ENCODE data around the gene SHISA5.

DNA sequence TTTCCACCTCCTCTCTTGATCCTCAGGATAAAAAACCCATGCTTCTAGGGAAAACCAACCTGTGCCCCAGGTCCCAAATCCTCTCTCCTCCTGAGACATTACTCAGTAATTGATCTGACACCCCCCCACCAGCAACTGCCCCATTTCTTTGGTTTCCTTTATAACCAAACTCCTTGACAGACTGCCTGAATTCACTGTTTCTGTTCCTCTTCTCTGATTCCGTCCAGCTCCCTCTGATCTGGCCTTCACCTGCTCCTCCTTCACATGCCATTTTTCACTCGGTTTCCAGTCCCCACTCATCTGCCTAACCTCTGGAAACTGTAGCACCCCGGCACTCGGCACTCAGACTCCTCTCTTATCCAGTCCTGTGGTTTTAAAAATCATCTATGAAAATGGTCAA, 66.2 kb downstream of the SHISA5 start:
- TF ChIP-seq, protein P1, sequence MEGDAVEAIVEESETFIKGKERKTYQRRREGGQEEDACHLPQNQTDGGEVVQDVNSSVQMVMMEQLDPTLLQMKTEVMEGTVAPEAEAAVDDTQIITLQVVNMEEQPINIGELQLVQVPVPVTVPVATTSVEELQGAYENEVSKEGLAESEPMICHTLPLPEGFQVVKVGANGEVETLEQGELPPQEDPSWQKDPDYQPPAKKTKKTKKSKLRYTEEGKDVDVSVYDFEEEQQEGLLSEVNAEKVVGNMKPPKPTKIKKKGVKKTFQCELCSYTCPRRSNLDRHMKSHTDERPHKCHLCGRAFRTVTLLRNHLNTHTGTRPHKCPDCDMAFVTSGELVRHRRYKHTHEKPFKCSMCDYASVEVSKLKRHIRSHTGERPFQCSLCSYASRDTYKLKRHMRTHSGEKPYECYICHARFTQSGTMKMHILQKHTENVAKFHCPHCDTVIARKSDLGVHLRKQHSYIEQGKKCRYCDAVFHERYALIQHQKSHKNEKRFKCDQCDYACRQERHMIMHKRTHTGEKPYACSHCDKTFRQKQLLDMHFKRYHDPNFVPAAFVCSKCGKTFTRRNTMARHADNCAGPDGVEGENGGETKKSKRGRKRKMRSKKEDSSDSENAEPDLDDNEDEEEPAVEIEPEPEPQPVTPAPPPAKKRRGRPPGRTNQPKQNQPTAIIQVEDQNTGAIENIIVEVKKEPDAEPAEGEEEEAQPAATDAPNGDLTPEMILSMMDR (conservative IDR thresholded peaks at IDR 0.05; ENCODE audit: low read depth in 2 of 2): no peak
- no peak for TF ChIP-seq EZH2phosphoT487 (IDR thresholded peaks at IDR 0.05; ENCODE audit: unreplicated experiment)
- no peak for TF ChIP-seq EZH2 (IDR thresholded peaks at IDR 0.05; ENCODE audit: low read depth, unreplicated experiment)

Measured in GM23338 (cell line).